Large intestine (tissue), 3 donors: ENCODE results near the gene ANKRD24. TPM values are rescaled to one million over a fixed set of nuclear protein-coding genes. Genes with fewer than 3 reads are reported as not detected.
"Not testable (repeated sequence)": the region's sequence is repeated elsewhere in the genome, so short reads cannot be mapped to it uniquely, and the experiment has no call there.

ENCODE experiments used
- DNase-seq, 2 donors: peaks; one replicate each; pipeline versions ENCODE4 v3.0.0 to v3.0.0-alpha.2; 2013
- H3K27ac ChIP-seq: one replicate; pipeline ENCODE4 v1.5.1; 2013; ENCODE audit warnings: low read length
- H3K27me3 ChIP-seq: 2 replicates; pipeline ENCODE4 v1.6.1; 2013; ENCODE audit warnings: low read length; ENCODE audit not compliant: control insufficient read depth, insufficient read depth
- H3K36me3 ChIP-seq: 2 replicates; pipeline ENCODE4 v1.6.1; 2013; ENCODE audit warnings: low read length; ENCODE audit not compliant: control insufficient read depth, insufficient read depth
- H3K4me1 ChIP-seq: one replicate; pipeline ENCODE4 v1.6.1; 2013; ENCODE audit warnings: low read length; ENCODE audit not compliant: control insufficient read depth, insufficient read depth
- H3K4me3 ChIP-seq: one replicate; pipeline ENCODE4 v1.5.1; 2013; ENCODE audit warnings: low read length
- H3K9me3 ChIP-seq: one replicate; pipeline ENCODE4 v1.6.1; 2013; ENCODE audit warnings: mild to moderate bottlenecking, low read depth, low read length, moderate library complexity; ENCODE audit not compliant: control insufficient read depth
- WGBS: methylation state at CpG from one replicate; pipeline ENCODE4 v1.1.5; 2013; ENCODE audit warnings: low lambda C conversion rate; ENCODE audit not compliant: insufficient coverage; 5-methylcytosine and 5-hydroxymethylcytosine counted together
- polyA plus RNA-seq: library from polyadenylated mRNA; unstranded; fragments of 120-200 nt; gene quantifications from one replicate; pipeline ENCODE4 v1.2.1, GENCODE V29; 2013

Gene ANKRD24
- polyA plus RNA-seq, 1 donor: 2.8 TPM

DNA sequence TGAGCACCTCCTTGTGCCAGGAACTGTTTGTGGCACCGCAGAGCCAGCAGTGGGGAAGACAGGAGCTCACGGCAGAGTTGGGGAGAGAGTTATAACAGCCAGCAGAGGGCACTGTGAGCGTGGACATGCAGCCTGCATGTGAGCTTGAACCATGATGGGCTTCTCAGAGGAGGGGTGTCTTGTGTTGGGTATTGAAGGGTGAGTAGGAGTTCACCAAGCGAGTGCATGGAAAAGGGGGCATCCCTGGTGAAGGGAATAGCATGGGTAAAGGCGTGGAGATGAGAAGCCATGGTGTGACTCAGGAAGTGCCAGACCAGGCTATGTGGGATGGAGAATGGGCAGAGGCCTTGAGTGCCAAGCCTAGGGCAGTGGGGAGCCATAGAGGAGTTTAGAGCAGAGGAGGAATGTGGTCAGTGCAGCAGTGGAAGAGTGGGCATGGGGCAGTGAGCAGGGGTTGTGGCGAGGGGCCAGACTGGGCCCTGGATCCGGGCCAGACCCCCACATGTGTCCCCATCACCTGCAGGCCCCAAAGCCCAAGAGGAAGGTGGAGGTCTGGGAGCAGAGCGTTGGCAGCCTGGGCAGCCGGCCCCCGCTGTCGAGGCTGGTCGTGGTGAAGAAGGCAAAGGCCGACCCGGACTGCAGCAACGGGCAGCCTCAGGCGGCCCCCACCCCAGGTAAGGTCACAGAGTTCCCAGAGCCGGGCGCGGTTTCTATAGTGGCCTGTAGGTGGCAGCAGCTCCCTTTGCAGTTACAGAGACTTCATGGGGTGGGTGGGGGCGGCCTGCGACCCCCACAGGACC, 84.8 kb downstream of the ANKRD24 start:
- peaks cover 43% of the 10 kb centered on the region for H3K36me3 ChIP-seq
- no peak for DNase-seq
- WGBS: no CpG with 5 or more reads among the region's 21 CpGs

DNA sequence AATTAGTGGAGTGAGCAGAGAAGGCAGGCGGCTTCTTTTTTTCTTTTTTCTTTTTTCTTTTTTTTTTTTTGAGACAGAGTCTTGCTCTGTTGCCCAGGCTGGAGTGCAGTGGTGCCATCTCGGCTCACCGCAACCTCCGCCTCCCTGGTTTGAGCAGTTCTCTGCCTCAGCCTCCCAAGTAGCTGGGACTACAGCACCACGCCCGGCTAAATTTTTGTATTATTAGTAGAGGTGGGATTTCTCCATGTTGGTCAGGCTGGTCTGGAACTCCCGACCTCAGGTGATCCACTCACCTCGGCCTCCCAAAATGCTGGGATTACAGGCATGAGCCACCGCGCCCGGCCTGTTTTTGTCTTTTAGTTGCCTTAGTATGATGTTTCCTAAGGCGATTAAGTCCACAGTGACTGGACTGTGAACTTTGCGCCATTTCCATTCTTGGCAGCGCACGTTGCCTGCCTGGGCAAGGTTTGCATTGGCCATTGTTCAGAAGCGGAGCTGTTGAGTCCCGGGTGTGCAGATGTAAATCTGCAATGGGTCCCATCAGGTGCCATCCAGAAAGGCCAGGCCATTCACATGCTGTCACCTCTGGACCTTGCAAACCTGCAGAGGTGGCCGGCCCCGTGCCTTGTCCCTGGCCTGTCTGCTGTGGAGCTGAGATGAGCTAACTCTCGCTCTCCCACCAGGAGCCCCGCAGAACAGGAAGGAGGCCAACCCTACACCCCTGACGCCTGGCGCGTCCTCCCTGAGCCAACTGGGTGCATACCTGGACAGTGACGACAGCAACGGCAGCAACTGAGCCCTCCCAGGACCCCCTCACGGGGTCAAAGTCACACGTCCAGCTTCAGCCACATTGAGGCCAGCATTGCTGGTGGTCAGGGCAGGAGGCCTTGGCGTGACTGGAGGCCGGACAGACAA, 85.7 kb downstream of the ANKRD24 start:
- H3K27ac ChIP-seq: no peak overlapping the region
- no peak for DNase-seq
- H3K36me3 ChIP-seq: peaks cover 36% of the 10 kb centered on the region
- H3K27me3 ChIP-seq: no peaks in the 10 kb centered on the region
- no peak overlapping the region for H3K4me3 ChIP-seq
- 72% methylated on average over 3 of the region's 30 CpGs for WGBS
- no peaks in the 10 kb centered on the region for H3K9me3 ChIP-seq
- H3K4me1 ChIP-seq: no peaks in the 10 kb centered on the region

More for the DNA sequence above, 84.8 kb downstream of the ANKRD24 start:
- H3K27ac ChIP-seq: no peak overlapping the region
- H3K4me3 ChIP-seq: no peak overlapping the region
- H3K9me3 ChIP-seq: no peaks in the 10 kb centered on the region
- H3K4me1 ChIP-seq: no peaks in the 10 kb centered on the region
- H3K27me3 ChIP-seq: no peaks in the 10 kb centered on the region

DNA sequence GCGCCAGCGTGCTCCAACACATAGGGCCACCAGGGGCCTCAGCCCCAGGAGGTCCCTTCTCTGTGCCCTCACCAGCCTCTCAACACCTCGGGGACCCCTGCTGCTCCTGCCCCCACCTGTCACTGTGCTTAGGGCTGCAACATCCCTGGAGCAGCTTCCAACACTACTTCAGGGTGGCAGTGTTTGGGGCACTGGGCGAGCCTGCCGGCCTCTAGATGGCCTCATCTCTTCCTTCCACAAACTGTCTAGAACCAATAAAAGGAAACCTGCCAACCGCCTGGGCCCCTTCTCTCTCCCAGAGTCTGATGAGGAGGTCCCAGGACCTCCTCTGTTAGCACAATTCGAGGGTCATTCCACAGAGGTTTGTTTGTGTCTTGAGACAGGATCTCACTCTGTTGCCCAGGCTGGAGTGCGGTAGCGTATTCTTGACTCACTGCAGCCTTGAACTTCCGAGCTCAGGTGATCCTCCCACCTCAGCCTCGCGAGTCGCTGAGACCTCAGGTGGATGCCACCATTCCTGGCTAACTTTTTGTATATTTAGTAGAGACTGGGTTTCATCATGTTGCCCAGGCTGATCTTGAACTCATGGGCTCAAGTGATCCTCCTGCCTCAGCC, 86.4 kb downstream of the ANKRD24 start:
- no peak overlapping the region for H3K27ac ChIP-seq
- no peak for DNase-seq

DNA sequence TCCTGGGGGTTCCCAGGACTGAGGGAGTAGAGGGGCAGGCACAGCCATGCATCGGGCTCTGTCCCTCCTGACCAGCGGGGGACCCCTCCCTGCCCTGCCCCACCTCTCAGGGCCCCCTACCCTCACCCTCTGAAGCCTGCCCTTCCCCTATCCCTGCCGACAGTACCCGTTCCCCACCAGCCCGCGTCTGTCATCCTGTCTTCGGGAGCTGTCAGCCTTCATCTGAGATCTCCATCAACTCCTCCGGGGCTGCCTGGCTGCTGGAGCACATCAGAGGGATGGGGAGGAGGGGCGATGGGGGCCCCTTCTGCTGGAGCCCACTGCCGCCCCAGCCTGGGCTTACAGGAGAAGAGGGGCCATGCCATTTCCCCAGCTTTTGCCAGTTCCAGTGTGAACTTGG, 90.4 kb downstream of the ANKRD24 start:
- DNase-seq: no peak
- H3K36me3 ChIP-seq: peaks cover 18% of the 10 kb centered on the region
- peaks cover 11% of the 10 kb centered on the region for H3K27me3 ChIP-seq
- no peaks in the 10 kb centered on the region for H3K4me1 ChIP-seq
- WGBS: no CpG with 5 or more reads among the region's 10 CpGs
- H3K4me3 ChIP-seq: no peak overlapping the region
- H3K27ac ChIP-seq: no peak overlapping the region
- no peaks in the 10 kb centered on the region for H3K9me3 ChIP-seq

More for the DNA sequence above, 86.4 kb downstream of the ANKRD24 start:
- no CpG with 5 or more reads among the region's 13 CpGs for WGBS
- no peak overlapping the region for H3K4me3 ChIP-seq
- H3K9me3 ChIP-seq: no peaks in the 10 kb centered on the region
- H3K27me3 ChIP-seq: no peaks in the 10 kb centered on the region
- H3K36me3 ChIP-seq: peaks cover 34% of the 10 kb centered on the region
- no peaks in the 10 kb centered on the region for H3K4me1 ChIP-seq

DNA sequence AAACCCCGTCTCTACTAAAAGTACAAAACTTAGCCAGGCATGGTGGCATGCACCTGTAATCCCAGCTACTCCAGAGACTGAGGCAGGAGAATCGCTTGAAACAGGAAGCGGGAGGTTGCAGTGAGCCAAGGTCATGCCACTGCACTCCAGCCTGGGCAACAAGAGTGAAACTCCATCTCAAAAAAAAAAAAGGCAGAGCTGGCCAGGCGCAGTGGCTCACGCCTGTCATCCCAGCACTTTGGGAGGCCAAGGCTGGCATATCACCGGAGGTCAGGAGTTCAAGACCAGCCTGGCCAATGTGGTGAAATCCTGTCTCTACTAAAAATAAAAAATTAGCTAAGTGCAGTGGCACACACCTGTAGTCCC, 91.8 kb downstream of the ANKRD24 start:
- WGBS: no CpG with 5 or more reads among the region's 6 CpGs
- H3K27me3 ChIP-seq: peaks cover 22% of the 10 kb centered on the region
- DNase-seq, H3K4me1 ChIP-seq, H3K27ac ChIP-seq, H3K36me3 ChIP-seq, H3K9me3 ChIP-seq, H3K4me3 ChIP-seq: not testable (repeated sequence)

Other genes with a start within 250 kb of the ANKRD24 start
- 0.43 TPM for gene NMRK2, start 249.6 kb upstream of the ANKRD24 start, polyA plus RNA-seq
- 52.9 TPM for gene DAPK3, start 211.6 kb upstream of the ANKRD24 start, polyA plus RNA-seq
- 1,852 TPM for gene EEF2, start 197.2 kb upstream of the ANKRD24 start, polyA plus RNA-seq
- 26.8 TPM for gene PIAS4, start 175.0 kb upstream of the ANKRD24 start, polyA plus RNA-seq
- gene ZBTB7A, start 115.8 kb upstream of the ANKRD24 start, polyA plus RNA-seq: 34.1 TPM
- 188 TPM for gene MAP2K2, start 58.6 kb upstream of the ANKRD24 start, polyA plus RNA-seq
- 140 TPM for gene CREB3L3, start 29.1 kb upstream of the ANKRD24 start, polyA plus RNA-seq
- 27.8 TPM for gene SIRT6, start 126 bp upstream of the ANKRD24 start, polyA plus RNA-seq
- 4.2 TPM for gene EBI3, start 46.8 kb downstream of the ANKRD24 start, polyA plus RNA-seq
- 20.9 TPM for gene YJU2, start 64.4 kb downstream of the ANKRD24 start, polyA plus RNA-seq
- gene SHD, start 96.6 kb downstream of the ANKRD24 start, polyA plus RNA-seq: 4.0 TPM
- gene TMIGD2, start 119.7 kb downstream of the ANKRD24 start, polyA plus RNA-seq: 3.5 TPM
- gene FSD1, start 121.9 kb downstream of the ANKRD24 start, polyA plus RNA-seq: 5.1 TPM
- 53.6 TPM for gene STAP2, start 156.1 kb downstream of the ANKRD24 start, polyA plus RNA-seq
- gene MPND, start 160.9 kb downstream of the ANKRD24 start, polyA plus RNA-seq: 16.5 TPM
- 120 TPM for gene SH3GL1, start 217.9 kb downstream of the ANKRD24 start, polyA plus RNA-seq
- gene CHAF1A, start 220.0 kb downstream of the ANKRD24 start, polyA plus RNA-seq: 12.4 TPM